Lower leg skin (tissue), 4 donors: ENCODE data around the gene NDUFAF8. TPM values are rescaled to one million over a fixed set of nuclear protein-coding genes. Genes with fewer than 3 reads are reported as not detected.

Experiments
- DNase-seq, 2 donors: peaks; one replicate each; pipeline ENCODE4 v3.0.0-alpha.2; 2019; ENCODE audit warnings: low spot score in 2 of 2
- H3K4me3 ChIP-seq: fragments of 200-600 bp; sonication (generic); 2 replicates; pipeline ENCODE4 v1.5.1; 2017; ENCODE audit warnings: mild to moderate bottlenecking, low read depth; ENCODE audit not compliant: poor library complexity, severe bottlenecking
- POLR2A ChIP-seq, 2 donors: fragments of 450-650 bp; IDR thresholded peaks; one replicate each; pipeline ENCODE4 v1.6.1; 2016 to 2017; ENCODE audit warnings: antibody characterized with exemption in 2 of 2, mild to moderate bottlenecking in 1 of 2, moderate library complexity in 1 of 2
- WGBS, 2 donors: methylation state at CpG; one replicate each; pipeline ENCODE4 v1.1.5; 2018; 5-methylcytosine and 5-hydroxymethylcytosine counted together
- intact Hi-C: fragments of 100-400 bp; cut with DNase I; formaldehyde crosslinking; loops from one replicate; pipeline ENCODE4 v1.15.0; 2023; ENCODE audit warnings: low total_unique reads
- total RNA-seq, 4 donors: library from RNA; depleted of rRNA; stranded (reverse); fragments of >200 nt; gene quantifications; one replicate each; pipeline ENCODE4 v1.1.0, GENCODE V29; 2016
- TF ChIP-seq, protein P1 (sequence below), 3 donors: fragments of 450-650 bp; IDR thresholded peaks; one replicate each; pipeline ENCODE4 v1.5.1; 2016; ENCODE audit warnings: antibody characterized with exemption in 3 of 3, mild to moderate bottlenecking in 3 of 3, moderate library complexity in 2 of 3

NDUFAF8 gene
- total RNA-seq, 4 donors from 2014 or later: 10.0 to 30.4 (median 15.9) TPM

DNA sequence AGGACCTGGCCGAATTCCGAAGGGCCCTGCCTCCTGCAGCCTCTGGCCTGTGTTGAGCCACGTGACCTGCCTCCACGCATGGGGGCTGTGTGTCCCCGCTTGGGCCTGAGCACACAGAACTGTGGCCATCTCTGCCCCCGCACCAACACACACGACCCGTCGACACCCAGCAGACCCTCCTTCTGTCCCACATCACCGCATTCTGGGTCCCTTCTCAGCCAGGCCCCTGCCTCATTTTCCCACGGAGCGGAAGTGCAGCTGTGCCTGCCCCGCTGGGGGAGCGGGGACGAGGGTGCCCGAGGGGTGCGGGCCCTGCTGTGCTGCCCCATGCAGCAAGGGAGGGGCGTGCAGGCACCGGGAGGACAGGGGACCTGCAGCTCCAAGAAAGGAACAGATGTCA lies 18.4 kb downstream of the NDUFAF8 start:
- no peak overlapping the region for H3K4me3 ChIP-seq
- no peak for DNase-seq
- TF ChIP-seq, protein P1, sequence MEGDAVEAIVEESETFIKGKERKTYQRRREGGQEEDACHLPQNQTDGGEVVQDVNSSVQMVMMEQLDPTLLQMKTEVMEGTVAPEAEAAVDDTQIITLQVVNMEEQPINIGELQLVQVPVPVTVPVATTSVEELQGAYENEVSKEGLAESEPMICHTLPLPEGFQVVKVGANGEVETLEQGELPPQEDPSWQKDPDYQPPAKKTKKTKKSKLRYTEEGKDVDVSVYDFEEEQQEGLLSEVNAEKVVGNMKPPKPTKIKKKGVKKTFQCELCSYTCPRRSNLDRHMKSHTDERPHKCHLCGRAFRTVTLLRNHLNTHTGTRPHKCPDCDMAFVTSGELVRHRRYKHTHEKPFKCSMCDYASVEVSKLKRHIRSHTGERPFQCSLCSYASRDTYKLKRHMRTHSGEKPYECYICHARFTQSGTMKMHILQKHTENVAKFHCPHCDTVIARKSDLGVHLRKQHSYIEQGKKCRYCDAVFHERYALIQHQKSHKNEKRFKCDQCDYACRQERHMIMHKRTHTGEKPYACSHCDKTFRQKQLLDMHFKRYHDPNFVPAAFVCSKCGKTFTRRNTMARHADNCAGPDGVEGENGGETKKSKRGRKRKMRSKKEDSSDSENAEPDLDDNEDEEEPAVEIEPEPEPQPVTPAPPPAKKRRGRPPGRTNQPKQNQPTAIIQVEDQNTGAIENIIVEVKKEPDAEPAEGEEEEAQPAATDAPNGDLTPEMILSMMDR (IDR thresholded peaks at IDR 0.05): no peak
- no peak for TF ChIP-seq POLR2A (IDR thresholded peaks at IDR 0.05)
- intact Hi-C loops: loop anchor here (10.0 kb wide), 1 partner anchor 347 kb away; no protein-coding TSS in a partner anchor
- 95% methylated on average over 19 of the region's 19 CpGs for WGBS, 2 donors

DNA sequence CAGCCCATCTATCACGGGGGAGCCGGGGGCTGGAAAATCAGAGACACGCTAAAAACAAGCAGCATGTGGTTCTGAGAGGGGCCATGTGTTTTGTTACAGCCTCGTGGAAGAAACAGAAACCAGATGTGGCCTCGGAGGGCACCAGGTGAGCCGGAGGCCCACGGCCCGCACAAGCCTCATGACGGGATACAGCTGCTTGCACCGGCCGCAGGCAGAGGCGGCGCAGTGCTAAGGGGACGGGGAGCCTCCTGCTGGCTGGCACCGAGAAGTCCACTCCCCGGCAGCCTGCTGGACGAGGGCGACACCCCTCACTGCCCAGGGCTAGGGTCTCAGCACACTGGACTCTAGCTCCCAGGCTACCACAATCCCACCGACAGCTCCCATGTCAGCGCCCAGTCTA lies 19.2 kb downstream of the NDUFAF8 start:
- WGBS, 2 donors: 93 to 97% methylated on average over 19 to 20 of the region's 20 CpGs
- intact Hi-C loops: loop anchor here (10.0 kb wide), 1 partner anchor 347 kb away; no protein-coding TSS in a partner anchor

DNA sequence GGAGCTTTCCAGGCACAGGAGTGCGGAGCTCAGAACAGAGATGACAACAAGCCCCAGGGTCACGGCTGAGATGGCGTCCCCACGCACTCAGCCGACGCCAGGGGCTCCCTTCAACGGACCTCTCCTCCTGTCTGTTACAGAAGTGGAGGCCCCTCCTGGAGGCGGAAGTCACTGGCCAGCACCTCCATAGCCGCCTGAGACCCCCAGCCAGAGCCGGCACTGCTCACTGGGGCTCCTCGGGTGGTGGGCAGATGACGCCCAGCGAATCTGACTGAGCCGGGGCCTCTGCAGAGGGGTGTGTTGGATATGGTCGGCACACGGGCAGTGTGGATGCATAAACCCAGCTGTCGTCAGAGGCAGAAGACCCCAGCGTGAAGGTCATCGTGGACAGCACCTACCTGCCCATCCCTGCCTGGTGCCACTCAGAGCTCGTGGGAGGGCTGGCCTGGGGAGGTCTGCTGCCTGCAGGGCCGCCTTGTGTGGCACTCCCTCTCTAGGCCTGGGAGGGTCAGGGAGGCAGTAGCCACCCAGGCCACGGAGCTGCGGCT lies 20.0 kb downstream of the NDUFAF8 start:
- TF ChIP-seq POLR2A (IDR thresholded peaks at IDR 0.05): no peak
- TF ChIP-seq, protein P1 (IDR thresholded peaks at IDR 0.05): no peak
- H3K4me3 ChIP-seq: no peak overlapping the region
- DNase-seq: no peak
- 90 to 91% methylated on average over 9 to 16 of the region's 23 CpGs for WGBS, 2 donors
- intact Hi-C loops: loop anchor here (10.0 kb wide), 1 partner anchor 346 kb away; no protein-coding TSS in a partner anchor

More for the DNA sequence above, 19.2 kb downstream of the NDUFAF8 start:
- TF ChIP-seq, protein P1 (IDR thresholded peaks at IDR 0.05): no peak
- no peak for TF ChIP-seq POLR2A (IDR thresholded peaks at IDR 0.05)
- DNase-seq: no peak
- no peak overlapping the region for H3K4me3 ChIP-seq

DNA sequence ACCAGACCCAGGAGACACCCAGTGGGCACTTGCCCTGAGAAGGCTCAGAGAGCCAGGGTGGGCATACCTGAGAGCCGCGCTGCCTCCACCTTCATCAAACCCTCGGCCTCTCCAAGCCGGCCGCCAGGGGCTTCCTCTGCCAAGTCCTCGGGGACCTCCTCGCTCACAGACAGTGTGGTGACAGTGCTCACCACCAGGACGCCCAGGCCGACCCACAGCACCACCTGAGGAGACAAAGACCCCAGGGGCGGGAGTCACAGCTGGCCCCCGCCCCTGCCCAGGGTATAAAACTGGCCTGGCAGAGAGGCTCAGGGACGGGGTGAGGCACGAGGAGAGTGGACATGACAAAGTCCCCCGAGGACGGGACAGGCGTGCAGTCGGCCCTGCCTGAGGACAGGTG lies 21.1 kb downstream of the NDUFAF8 start:
- no peak for DNase-seq
- 90 to 96% methylated on average over 16 to 17 of the region's 17 CpGs for WGBS, 2 donors
- no peak overlapping the region for H3K4me3 ChIP-seq
- TF ChIP-seq POLR2A (IDR thresholded peaks at IDR 0.05): no peak
- TF ChIP-seq, protein P1 (IDR thresholded peaks at IDR 0.05): no peak
- intact Hi-C loops: no loop called here

DNA sequence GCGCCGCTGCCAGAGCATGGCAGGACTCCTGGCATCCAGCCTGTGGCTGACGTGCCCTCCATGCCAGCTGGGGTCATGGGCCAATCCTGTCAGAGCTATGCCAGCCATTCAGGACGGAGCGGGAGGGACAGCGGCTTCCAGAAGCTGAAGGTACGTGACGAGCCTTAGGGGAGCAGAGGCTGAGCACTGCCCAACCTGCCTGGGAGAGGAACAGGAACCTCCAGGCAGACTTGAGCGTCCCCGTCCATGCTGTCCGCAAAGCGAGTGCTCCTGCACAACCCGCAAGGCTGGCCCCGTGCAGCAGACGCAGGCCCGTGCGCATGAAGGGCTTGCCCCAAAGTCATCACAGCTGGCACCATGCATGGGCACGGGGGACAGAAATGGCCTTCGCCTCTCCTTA lies 21.5 kb downstream of the NDUFAF8 start:
- intact Hi-C loops: no loop called here
- no peak for DNase-seq
- no peak overlapping the region for H3K4me3 ChIP-seq
- 94 to 95% methylated on average over 16 to 18 of the region's 19 CpGs for WGBS, 2 donors
- TF ChIP-seq POLR2A (IDR thresholded peaks at IDR 0.05): no peak
- TF ChIP-seq, protein P1 (IDR thresholded peaks at IDR 0.05): no peak

DNA sequence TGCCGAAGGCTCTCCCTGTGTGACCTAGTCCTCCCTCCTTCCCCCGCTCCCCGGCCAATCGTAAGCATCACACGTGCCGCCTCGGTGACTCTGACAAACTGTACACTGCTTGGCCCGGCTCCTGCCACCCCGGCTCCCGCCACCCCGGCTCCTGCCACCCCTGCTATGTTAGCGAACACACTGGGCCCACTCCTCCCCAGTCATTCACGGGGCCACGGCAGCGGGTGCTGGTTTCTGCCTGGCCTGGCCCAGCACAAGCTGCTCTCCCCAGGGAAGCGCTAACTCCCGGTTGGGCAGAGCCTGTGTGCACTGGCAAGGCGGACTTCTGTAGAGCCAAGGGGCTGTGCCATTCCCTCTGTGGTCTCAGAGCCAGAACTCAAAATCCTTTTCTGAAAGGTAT lies 22.0 kb downstream of the NDUFAF8 start:
- WGBS, 2 donors: 97 to 99% methylated on average over 16 to 18 of the region's 18 CpGs
- DNase-seq: no peak
- H3K4me3 ChIP-seq: no peak overlapping the region
- intact Hi-C loops: no loop called here
- TF ChIP-seq POLR2A (IDR thresholded peaks at IDR 0.05): no peak
- TF ChIP-seq, protein P1 (IDR thresholded peaks at IDR 0.05): no peak
